HG03103 (cell line): Measurements from ENCODE around the gene SLC35F3.
"Not testable (repeated sequence)": the region's sequence is repeated elsewhere in the genome, so short reads cannot be mapped to it uniquely, and the experiment has no call there.

Source experiments
- ATAC-seq: cut with Tn5 transposase; IDR thresholded peaks from one replicate; pipeline ENCODE4 v1.9.1; 2021; ENCODE audit warnings: low read depth; ENCODE audit not compliant: unreplicated experiment

Gene SLC35F3

DNA sequence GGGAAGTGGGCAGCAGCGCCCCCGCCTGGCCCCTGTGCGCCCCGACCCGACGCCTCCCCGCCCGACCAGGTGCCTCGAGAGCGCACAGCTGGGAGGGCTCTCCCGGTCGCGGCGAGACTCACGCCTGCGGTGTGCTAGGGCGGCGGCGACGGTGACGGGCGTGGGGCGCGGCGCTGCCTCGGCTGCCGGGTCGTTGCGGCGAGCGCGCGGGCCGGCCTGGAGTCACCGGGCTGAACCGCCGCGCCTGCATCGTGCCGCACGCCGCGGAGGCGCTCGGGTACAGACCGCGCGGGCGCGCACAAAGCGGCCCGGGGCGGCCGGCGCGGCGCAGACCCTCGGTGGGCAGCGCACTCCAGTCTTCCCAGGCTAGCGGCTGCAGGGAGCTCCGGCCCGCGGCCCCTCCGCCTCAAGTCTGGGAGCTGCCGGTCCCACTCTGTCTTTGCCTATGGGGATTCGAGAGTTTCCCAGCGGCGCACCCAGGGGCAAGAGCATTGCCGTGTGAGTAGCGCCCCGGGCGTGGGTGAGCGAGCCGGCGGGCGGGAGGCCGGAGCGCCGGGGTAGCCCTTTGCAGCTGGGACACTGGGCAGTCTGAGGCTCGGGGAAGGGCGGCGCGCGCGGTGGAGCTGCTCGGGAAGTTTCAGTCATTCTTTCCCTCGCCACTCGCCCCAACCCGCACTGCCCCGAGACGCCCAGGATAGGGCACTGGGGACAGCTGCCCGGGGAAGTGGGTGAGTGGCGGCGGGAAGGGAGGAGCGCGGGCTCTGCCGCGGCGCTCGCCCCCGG, at the start of gene SLC35F3:
TSS of gene SLC35F3 (plus strand) at position 44 of the 783 bp plus-strand sequence.
- no peak for ATAC-seq

GRCh38 chr1:233859446-233859845, 45.0 kb upstream of the SLC35F3 start:
- no peak for ATAC-seq

DNA sequence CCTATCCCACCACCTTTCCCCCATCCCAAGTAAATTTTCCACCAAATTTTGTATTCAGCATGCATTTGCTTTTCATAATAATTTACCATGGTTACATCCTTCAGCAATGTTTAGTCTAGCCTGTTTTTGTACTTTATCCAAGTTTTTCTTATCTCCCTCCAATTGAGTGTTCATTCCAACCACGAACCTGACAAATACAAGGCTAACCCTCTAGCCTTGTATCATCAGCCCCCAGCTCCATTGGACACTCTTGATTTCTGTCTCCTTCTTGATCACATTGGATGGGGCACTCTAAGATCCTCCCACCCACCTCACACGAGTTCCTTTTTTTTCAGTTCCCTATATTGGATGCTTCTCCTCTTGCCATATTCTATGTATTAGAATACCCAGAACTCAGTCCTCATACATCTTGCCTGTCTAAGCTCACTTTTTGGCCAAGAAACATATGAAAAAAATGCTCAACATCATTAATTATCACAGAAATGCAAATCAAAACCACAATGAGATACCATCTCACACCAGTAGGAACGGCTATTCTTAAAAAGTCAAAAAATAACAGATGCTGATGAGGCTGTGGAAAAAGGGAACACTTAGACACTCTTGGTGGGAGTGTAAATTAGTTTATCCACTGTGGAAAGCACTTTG, 40.5 kb upstream of the SLC35F3 start:
- no peak for ATAC-seq

DNA sequence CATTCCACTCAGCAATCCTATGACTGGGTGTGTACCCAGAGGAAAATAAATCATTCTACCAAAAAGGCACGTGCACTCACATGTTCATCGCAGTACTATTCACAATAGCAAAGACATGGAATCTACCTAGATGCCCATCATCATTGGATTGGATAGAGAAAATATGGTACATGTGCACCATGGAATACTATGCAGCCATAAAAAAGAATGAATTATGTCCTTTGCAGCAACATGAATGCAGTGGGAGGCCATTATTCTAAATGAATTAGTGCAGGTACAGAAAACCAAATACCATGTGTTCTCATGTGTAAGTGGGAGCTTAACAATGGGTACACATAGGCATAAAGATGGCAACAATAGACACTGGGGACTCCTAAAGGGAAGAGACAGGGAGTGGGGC, 39.9 kb upstream of the SLC35F3 start:
- no peak for ATAC-seq

- ATAC-seq = no peak
Measured at GRCh38 chr1:233865216-233865615, 39.3 kb upstream of the SLC35F3 start.

DNA sequence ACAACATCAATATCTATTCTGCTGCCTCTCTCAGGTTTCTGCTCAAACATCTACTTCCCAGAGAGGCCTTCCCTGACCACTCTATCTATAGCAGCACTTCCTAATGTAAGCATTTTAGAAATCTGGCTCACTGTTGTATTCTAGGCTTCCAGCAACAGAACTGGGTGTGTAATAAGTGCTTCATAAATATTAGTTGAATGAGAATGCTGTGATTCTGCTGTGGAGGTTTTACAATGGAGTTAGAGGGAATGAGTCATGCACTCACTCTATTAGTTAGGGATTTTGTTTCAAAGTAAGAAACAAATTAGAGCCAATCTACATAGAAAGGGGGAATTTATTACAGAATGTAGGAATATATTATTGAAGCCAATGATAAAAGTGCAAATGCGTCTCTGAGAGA, 38.6 kb upstream of the SLC35F3 start:
- ATAC-seq = no peak

DNA sequence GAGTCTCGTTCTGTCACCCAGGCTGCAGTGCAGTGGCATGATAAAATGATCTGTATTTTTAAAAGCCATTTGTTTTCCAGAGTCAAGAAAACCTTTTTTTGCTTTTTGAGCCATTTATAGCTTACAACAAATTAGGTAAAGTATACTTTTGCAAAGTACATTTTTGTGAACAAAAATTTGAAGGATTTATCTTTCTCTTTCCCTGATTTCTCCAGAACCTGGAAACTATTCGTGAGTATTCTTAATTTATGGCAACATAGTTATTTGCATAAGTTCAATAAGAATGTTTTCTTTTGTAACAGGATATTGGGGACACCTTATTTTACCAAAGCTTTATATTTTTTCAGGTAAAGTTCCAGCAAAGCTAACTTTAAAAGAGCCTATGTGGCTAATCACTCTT, 37.4 kb upstream of the SLC35F3 start:
- ATAC-seq = no peak

DNA sequence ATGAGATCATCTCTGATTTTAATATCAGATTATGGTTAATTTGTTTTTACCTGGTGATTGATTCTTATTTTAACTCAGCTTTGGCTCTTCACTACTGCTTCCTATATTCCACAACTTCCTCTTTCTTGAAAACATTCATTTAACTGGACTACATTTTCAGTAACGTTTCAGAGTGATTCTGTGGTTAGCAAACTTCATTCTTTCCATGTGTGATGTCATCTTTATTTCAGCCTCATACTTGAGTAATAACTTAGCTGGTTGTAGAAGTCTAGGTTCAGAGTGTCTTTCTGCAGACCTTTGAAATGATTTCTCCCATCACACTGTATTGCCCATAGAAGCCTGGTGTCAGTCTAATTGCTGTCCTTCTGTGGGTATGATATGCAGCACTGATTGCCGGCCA, 36.0 kb upstream of the SLC35F3 start:
- ATAC-seq = no peak

DNA sequence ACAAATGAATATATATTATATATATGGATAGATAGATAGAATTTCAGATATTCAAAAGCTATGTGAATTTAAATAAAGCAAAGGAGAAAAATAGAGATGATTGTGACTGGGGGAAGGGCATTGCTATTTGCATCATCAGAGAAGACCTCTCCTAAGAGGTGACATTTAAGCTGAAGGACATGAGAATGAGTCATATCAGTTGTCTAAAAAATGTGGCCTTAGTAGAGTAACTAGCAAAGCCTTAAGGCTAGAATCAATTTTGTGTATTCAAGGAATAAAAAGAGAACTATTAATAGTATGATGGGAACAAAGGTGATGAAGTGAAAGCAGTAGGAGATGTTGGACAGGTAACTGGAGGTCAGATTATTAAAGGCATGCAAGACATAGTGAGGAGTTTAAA, 34.8 kb upstream of the SLC35F3 start:
- ATAC-seq = no peak

GRCh38 chr1:233873666-233874065, 30.8 kb upstream of the SLC35F3 start:
- ATAC-seq = no peak

DNA sequence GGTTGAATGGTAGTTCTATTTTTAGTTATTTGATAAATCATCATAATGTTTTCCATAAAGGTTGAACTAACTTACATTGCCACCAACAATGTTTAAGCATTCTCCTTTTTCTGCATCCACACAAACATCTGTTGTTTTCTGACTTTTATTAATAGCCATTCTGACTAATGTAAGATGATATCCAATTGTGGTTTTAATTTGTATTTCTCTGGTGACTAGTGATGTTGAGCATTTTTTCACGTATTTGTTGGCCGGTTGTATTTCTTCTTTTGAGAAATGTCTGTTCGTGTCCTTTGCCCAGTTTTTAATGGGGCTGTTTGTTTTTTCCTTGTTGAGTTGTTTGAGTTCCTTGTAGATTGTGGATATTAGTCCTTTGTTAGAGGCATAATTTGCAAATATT, 24.6 kb upstream of the SLC35F3 start:
- ATAC-seq = no peak

GRCh38 chr1:233883671-233884070, 20.8 kb upstream of the SLC35F3 start:
- no peak for ATAC-seq

- ATAC-seq = no peak
Measured at GRCh38 chr1:233884461-233885151, 19.9 kb upstream of the SLC35F3 start.

DNA sequence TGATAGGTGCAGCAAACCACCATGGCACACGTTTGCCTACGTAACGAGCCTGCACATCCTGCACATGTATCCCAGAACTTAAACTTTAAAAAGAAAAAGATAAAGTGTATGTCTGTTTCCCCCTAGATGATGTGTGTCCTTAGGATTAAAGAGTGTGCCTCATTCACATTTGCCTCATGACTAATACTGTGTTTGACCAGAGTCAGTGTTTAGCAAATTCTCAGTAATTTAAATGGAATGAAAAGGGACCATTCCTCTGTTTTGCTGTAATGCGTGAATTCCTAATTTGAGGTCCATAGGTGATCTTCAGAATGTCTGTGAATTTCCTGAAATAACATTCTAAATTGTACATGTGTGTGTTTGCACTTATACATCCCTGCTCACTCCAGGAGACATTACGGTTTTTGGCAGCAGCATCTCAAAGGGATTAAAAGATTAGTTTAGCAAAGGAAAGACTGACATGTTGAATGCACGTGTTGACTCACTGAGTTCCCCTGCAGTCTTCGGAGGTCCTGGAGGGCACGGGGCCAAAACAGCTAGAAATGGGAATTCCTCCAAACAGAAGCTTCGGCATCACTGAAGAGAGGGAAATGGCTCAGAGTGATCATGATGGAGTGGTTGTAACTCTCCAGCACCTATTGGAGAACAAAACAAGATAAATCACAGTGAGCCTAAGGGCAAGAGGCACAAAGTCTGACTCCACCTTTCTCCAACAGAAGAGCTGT, 19.1 kb upstream of the SLC35F3 start:
- ATAC-seq = no peak

DNA sequence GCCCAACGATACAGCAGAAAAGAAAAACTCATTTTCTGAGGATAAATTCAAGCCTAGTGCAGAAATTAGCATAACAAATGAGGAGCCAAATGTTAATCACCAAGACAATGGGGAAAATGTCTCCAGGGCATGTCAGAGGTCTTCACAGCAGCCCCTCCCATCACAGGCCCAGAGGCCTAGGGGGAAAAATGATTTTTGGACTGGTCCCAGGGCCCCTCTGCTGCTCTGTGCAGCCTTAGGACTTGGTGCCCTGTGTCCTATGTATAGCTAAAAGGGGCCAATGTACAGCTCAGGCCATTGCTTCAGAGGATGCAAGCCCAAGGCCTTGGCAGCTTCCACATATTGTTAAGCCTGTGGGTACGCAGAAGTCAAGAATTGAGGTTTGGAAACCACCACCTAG, 13.3 kb upstream of the SLC35F3 start:
- not testable (repeated sequence) for ATAC-seq

- peak; percentile 96 for ATAC-seq
Measured at GRCh38 chr1:233897325-233898162, 6.9 kb upstream of the SLC35F3 start.

DNA sequence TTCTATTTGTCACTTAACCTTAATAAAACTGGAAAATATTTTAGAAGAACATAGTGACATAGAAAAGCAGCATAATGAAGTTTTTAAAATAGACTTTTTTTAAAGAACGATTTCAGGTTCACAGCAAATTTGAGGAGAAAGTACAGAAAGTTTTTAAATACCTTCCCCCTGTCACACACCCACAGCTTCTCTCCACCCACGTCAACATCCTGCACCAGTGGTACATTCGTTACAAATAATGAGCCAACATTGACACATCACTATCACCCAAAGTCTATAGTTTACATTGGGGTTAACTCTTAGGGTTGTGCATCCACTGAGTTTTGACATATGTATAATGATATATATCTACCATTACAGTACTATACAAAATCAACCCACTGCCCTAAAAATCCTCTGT, 3.0 kb upstream of the SLC35F3 start:
- no peak for ATAC-seq

DNA sequence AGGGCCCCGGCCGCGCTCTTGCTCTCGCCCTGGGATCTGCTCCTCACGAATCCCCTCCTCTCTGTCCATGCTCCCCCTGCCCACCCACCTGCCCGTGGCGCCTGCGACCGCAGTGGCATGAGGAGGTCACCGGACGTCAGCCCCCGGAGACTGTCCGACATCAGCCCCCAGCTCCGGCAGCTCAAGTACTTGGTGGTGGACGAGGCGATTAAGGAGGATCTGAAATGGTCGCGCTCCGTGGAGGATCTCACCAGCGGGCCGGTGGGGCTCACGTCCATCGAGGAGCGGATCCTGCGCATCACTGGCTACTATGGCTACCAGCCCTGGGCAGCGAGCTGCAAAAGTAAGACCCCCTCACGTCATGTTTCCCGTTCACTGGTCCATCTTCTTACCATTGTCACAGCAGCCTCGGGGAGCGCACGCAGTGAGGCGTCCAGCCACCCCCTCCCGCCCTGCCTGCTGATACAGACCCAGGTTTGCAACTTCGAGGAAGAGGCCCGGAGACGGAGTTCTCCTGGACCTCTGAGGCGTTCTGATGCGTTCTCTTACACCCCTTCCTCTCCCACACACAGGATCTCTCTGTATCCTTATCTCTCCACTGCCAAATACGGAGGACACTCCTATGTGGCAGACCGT, 1.1 kb downstream of the SLC35F3 start:
- no peak for ATAC-seq

GRCh38 chr1:233907151-233907550, 2.7 kb downstream of the SLC35F3 start:
- ATAC-seq = no peak

DNA sequence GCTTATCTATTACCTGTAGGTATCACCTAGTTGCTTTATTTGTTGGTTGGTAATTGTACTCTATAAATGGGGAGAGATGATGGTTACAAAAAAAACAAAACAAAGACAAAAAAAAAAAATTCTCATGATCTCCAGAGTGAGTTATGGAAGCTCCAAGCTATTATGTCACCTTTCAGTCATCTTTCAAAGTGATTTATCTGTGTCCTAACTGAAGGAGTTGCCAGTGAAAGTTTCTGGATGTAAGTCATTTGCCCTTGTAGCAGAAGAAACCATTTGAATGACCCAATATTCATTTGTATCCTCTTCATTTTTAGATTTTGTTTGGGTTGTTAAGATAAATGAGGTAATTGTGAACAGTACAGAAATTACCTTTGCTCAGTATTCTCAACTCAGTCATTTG, 3.6 kb downstream of the SLC35F3 start:
- no peak for ATAC-seq
